HG03066 (cell line): ENCODE measurements around the gene TMEM88.

ENCODE experiments used
- ATAC-seq: cut with Tn5 transposase; IDR thresholded peaks from one replicate; pipeline ENCODE4 v1.9.1; 2021; ENCODE audit warnings: low read depth; ENCODE audit not compliant: unreplicated experiment

Gene TMEM88

DNA sequence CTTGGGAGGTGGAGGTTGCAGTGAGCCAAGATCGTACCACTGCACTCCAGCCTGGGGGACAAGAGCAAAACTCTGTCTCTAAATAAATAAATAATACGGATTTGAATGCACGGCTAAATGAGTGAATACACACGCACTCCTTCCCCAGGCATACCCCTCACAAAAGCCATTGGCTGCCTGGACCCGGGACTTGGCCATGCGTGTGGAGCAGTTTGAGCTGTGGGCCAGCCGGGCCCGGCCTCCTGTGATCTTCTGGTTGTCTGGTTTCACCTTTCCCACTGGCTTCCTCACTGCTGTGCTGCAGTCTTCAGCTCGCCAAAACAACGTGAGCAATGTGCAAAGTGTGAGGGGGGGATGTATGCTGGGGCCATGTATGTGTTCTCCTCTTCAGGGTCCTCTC, 22.4 kb upstream of the TMEM88 start:
- ATAC-seq, result no peak

GRCh38 chr17:7833011-7833794, 21.7 kb upstream of the TMEM88 start:
- no peak for ATAC-seq

- ATAC-seq, result peak; percentile 42
These were observed 20.9 kb upstream of the TMEM88 start, which contains the start of gene KDM6B for GRCh38 chr17:7833795-7834541. Gene KDM6B (plus strand): TSS chr17:7834217. CDS start chr17:7845555, 11,338 bp downstream.

GRCh38 chr17:7834542-7834956, 20.3 kb upstream of the TMEM88 start:
- no peak for ATAC-seq

- ATAC-seq, result peak; percentile 30
These were observed 19.7 kb upstream of the TMEM88 start for GRCh38 chr17:7834957-7835813.

DNA sequence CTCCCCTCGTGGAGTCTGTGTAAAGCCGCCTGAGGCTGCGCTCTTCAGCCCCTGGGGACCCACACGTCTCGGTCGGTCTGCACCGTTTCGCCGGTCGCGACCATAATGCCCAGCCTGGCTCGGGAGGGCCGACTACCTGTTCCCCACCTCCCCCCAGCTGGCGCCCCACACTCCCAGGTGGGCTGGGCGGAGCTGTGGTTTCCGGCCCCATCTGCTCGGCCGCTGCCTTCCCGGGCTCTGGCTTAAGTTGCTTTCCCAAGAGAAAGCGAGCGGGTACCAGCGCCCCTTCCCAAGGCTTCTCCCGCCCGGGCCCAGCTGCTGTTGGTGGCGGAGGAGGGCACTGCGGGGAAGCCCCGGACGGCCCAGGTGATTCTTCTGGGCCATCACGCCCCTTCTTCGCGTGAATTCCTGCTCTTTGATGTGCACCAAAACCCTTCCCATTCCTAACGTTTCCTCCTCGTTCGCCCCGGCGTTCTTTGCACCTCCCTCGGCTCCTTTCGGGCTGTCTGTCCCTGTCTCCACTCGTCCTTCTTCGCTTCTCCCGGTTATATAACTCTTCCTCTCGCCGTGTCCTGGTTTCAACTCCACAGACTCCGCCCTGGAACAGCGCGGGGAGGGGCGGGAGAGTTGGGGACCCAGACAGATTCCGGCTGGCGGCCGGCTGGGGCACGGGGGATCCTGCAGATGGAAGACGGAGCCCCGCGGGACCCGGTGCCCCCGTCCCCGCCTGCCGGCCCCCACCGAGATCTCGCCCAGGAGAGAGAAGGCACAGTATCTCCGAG, 18.9 kb upstream of the TMEM88 start:
- peak; percentile 32 for ATAC-seq

GRCh38 chr17:7836596-7837407, 18.1 kb upstream of the TMEM88 start:
- no peak for ATAC-seq

- no peak for ATAC-seq
These were observed 17.3 kb upstream of the TMEM88 start for GRCh38 chr17:7837408-7838088.

DNA sequence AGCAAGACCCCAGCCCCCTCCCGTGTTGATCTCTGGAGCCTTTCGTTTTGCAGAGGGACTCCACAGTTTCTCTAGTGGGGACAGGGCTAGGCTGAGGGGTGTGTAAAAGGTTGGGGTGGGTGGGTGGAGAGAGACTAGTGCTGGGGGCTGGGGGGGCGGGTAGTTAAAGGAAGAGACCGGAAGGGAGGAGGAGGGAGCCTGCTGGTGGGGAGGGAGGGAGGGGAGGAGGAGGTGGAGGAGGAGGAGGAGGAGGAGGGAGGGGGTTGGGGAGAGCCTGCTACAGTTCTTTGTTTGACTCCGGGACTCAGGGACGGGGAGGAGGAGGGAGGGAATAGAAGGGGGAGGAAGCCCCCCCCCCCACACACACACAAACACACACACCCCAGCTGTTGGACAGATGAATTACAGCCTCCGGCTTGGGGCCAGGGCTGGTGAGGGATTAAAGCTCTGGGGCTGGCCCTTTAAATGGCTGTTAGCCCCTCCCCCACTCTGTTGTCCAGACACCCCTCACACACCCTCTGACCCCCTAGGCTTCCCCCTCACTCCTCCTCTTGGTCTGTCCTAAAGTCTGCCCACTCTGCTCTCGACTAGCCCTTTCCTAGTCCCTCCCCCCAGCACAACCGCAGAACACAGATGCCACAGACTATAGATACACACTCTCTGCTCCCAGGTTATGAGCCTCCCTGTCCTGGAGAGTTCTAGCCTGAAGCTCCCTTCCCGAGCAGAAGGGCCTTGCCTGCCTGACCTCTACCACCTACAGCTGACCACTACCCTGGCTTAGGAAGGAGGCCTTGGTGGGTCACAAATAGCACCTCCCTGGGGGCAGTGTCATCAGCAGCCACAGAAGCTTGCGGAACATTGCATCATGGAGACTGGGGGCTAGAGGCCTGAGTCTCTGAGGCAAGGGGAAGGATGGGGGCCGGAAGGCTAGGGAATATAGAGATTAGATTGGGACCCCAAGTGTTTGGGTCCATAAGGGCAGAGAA, 16.5 kb upstream of the TMEM88 start:
- ATAC-seq, result no peak

DNA sequence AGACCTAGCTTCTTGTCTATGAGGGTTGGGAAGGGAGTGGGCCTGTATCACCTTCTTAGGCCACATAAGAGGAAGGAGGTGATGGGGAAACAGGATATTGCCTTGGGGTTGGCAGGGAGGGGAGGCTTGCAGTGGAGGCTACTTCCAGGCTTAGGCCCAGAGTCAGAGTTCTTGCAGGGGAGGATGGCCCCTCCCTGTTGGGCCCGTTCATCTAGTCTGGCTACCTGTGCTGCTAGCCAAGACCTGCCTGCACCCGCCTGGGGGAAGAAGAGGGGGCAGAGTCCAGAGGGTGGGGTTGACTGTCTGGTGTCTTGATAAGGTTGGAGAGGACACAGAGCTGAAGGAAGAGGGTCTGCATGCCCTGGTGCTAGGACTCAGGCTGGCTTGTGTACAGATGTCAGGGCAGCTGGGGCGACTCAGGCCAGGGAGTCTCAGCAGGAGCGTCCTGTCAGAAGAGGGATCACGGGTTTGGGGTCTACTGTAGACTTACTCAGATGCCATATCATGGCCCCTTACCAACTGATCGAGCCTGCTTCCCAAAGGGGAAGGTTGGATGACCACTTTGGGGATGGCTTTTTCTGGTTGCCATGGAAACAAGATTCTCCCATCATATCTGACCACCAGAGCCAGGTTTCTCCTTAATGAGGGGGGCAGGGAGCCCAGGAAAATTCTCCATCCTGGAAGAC, 15.5 kb upstream of the TMEM88 start:
- ATAC-seq, result no peak

GRCh38 chr17:7839876-7840261, 15.0 kb upstream of the TMEM88 start:
- ATAC-seq, result no peak

DNA sequence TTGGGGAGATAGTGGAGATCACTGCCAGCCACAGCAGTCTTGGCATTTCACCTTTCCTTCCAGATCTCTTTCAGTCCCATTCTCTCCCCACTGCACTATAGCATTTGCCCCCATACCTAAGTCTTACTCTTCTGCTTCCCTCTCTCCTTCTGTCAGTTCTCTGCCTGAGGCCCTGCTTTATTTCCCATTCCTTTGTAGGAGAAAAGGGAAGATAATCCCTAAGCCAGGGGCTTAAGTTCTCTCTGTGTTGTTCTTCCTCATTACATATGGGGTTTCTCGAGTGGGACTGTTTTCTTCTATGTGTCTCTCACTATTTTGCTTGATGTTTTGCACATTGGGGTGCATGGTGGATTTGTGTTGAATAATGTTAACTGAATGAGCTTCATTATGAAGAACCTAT, 14.4 kb upstream of the TMEM88 start:
- ATAC-seq, result no peak

GRCh38 chr17:7840875-7841274, 14.0 kb upstream of the TMEM88 start:
- no peak for ATAC-seq

- ATAC-seq, result no peak
These were observed 13.4 kb upstream of the TMEM88 start for GRCh38 chr17:7841396-7841914.

GRCh38 chr17:7841915-7842379, 12.9 kb upstream of the TMEM88 start:
- peak; percentile 16 for ATAC-seq

- peak; percentile 28 for ATAC-seq
These were observed 12.2 kb upstream of the TMEM88 start for GRCh38 chr17:7842380-7843256.
